NCI-H446 (cell line): Measurements from ENCODE around the gene STPG4.
"Not testable (repeated sequence)": the region's sequence is repeated elsewhere in the genome, so short reads cannot be mapped to it uniquely, and the experiment has no call there.

ENCODE experiments used
- DNase-seq, 2 experiments: peaks; one replicate each; lab custom pipeline; 2025; lab: John Stamatoyannopoulos, UW

Gene STPG4

GRCh38 chr2:47172922-47173695 lies 18.0 kb upstream of the STPG4 start:
- DNase-seq: no peak

GRCh38 chr2:47172156-47172921 lies 17.2 kb upstream of the STPG4 start:
- no peak for DNase-seq

- no peak for DNase-seq
Observed at GRCh38 chr2:47169784-47170183, 14.7 kb upstream of the STPG4 start.

- DNase-seq: not testable (repeated sequence)
Observed at GRCh38 chr2:47168895-47169294, 13.8 kb upstream of the STPG4 start.

GRCh38 chr2:47167149-47167548 lies 12.0 kb upstream of the STPG4 start:
- DNase-seq: no peak

- DNase-seq: no peak
Observed at GRCh38 chr2:47165001-47165555, 10.0 kb upstream of the STPG4 start.

GRCh38 chr2:47162780-47163179 lies 7.7 kb upstream of the STPG4 start:
- DNase-seq: no peak

- DNase-seq: no peak
Observed at GRCh38 chr2:47161475-47161874, 6.4 kb upstream of the STPG4 start.

- no peak for DNase-seq
Observed at GRCh38 chr2:47160660-47161059, 5.6 kb upstream of the STPG4 start.

GRCh38 chr2:47160211-47160610 lies 5.1 kb upstream of the STPG4 start:
- DNase-seq: no peak

- DNase-seq: no peak
Observed at GRCh38 chr2:47159627-47160026, 4.5 kb upstream of the STPG4 start.

- DNase-seq: no peak
Observed at GRCh38 chr2:47158576-47158975, 3.5 kb upstream of the STPG4 start.

- no peak for DNase-seq
Observed at GRCh38 chr2:47152803-47153202, 2.3 kb downstream of the STPG4 start.

GRCh38 chr2:47150175-47150574 lies 4.9 kb downstream of the STPG4 start:
- no peak for DNase-seq

- no peak for DNase-seq
Observed at GRCh38 chr2:47147021-47147420, 8.1 kb downstream of the STPG4 start.

- no peak for DNase-seq
Observed at GRCh38 chr2:47145466-47145865, 9.6 kb downstream of the STPG4 start.

GRCh38 chr2:47141520-47141919 lies 13.6 kb downstream of the STPG4 start:
- no peak for DNase-seq

GRCh38 chr2:47134386-47135090 lies 20.6 kb downstream of the STPG4 start:
- DNase-seq: no peak

- DNase-seq: no peak
Observed at GRCh38 chr2:47133046-47133445, 22.1 kb downstream of the STPG4 start.

GRCh38 chr2:47129191-47129706 lies 25.9 kb downstream of the STPG4 start:
- no peak for DNase-seq

- DNase-seq: no peak
Observed at GRCh38 chr2:47128705-47129104, 26.4 kb downstream of the STPG4 start.

GRCh38 chr2:47127862-47128543 lies 27.1 kb downstream of the STPG4 start:
- DNase-seq: no peak
